HCT116 (cell line): ENCODE data around the gene FREM3. TPM values are rescaled to one million over a fixed set of nuclear protein-coding genes. Genes with fewer than 3 reads are reported as not detected.

Source experiments
- ATAC-seq: fragments of 200-7000 bp; cut with Tn5 transposase; 2 replicates; pipeline ENCODE4 v1.9.1; 2020; ENCODE audit warnings: mild to moderate bottlenecking, moderate library complexity
- BruUV-seq: library from RNA; stranded (reverse); fragments of 400-500 nt; replicated peaks from 2 replicates; lab custom pipeline; 2021; lab: Mats Ljungman, UMichigan
- CTCF ChIA-PET: fragments of 300-600 bp; sonication (Branson Sonifier 250); formaldehyde crosslinking; loops from one replicate; lab custom pipeline; 2021; ENCODE audit warnings: antibody characterized with exemption; lab: Charles Lee
- POLR2A ChIA-PET: fragments of 300-600, 350-600 bp; sonication (Branson Sonifier 250); formaldehyde crosslinking; loops from one replicate; lab custom pipeline; 2021; ENCODE audit warnings: antibody characterized with exemption; lab: Charles Lee
- RAD21 ChIA-PET, 2 experiments: fragments of 300-600 bp; sonication (Branson Sonifier 250); formaldehyde crosslinking; loops; one replicate each; lab custom pipeline; 2023; ENCODE audit warnings: low total read pairs in 2 of 2; ENCODE audit not compliant: uncharacterized antibody in 2 of 2, unreplicated experiment in 2 of 2, low non-redundant PET in 1 of 2; lab: Charles Lee
- DNase-seq: peaks from one replicate; pipeline ENCODE4 v3.0.0-alpha.2; 2010; ENCODE audit warnings: low read depth, low spot score
- H2AFZ ChIP-seq: fragments of 200-600 bp; shearing (Covaris generic), sonication (generic); 2 replicates; pipeline ENCODE4 v1.6.1; 2017; ENCODE audit warnings: low read depth, mixed run types, mixed read lengths, antibody characterized with exemption, low read length; ENCODE audit not compliant: poor library complexity, severe bottlenecking
- H3K27ac ChIP-seq: 2 replicates; pipeline ENCODE4 v1.5.1; 2012; ENCODE audit warnings: low read depth, low read length
- H3K27me3 ChIP-seq: fragments of 200-600 bp; sonication (generic); 2 replicates; pipeline ENCODE4 v1.6.1; 2016; ENCODE audit warnings: mixed run types, low read length, mixed read lengths; ENCODE audit not compliant: insufficient read depth
- H3K36me3 ChIP-seq, 2 experiments: fragments of 200-500 bp in 1 of 2; fragments of 200-600 bp in 1 of 2; sonication (Bioruptor generic) in 1 of 2; sonication (generic) in 1 of 2; 2 replicates each; pipeline versions ENCODE4 v1.5.1 to v1.6.1; 2014 to 2016; ENCODE audit warnings: low read length in 2 of 2, inconsistent platforms in 1 of 2, mixed read lengths in 1 of 2, mixed run types in 1 of 2; ENCODE audit not compliant: insufficient read depth in 2 of 2, control insufficient read depth in 1 of 2
- H3K4me1 ChIP-seq, 2 experiments: fragments of 200-600 bp in 1 of 2; sonication (generic) in 1 of 2; 2 replicates each; pipeline versions ENCODE4 v1.5.1 to v1.6.1; 2012 to 2017; ENCODE audit warnings: low read length in 2 of 2, inconsistent platforms in 1 of 2, mild to moderate bottlenecking in 1 of 2, mixed read lengths in 1 of 2, mixed run types in 1 of 2, moderate library complexity in 1 of 2; ENCODE audit not compliant: insufficient read depth in 2 of 2, control insufficient read depth in 1 of 2
- H3K4me2 ChIP-seq: fragments of 200-600 bp; sonication (generic); 2 replicates; pipeline ENCODE4 v1.6.1; 2017; ENCODE audit warnings: mixed run types, low read length, mixed read lengths
- H3K4me3 ChIP-seq, 2 experiments: fragments of 200-600 bp in 1 of 2; sonication (generic) in 1 of 2; replicated peaks in 1 of 2; 2 replicates each; pipeline ENCODE4 v1.5.1; 2011 to 2016; ENCODE audit warnings: low read length in 2 of 2, control low read depth in 1 of 2, low read depth in 1 of 2, mild to moderate bottlenecking in 1 of 2, mixed read lengths in 1 of 2, mixed run types in 1 of 2
- H3K79me2 ChIP-seq: fragments of 200-600 bp; sonication (generic); 2 replicates; pipeline ENCODE4 v1.6.1; 2017; ENCODE audit warnings: mild to moderate bottlenecking, mixed run types, low read length, moderate library complexity, mixed read lengths; ENCODE audit not compliant: insufficient read depth
- H3K9ac ChIP-seq: fragments of 200-600 bp; sonication (generic); 2 replicates; pipeline ENCODE4 v1.6.1; 2016; ENCODE audit warnings: low read length, mixed read lengths
- H3K9me2 ChIP-seq: fragments of 200-600 bp; sonication (generic), shearing (Covaris generic); 2 replicates; pipeline ENCODE4 v1.6.1; 2017; ENCODE audit warnings: mixed run types, mild to moderate bottlenecking, moderate library complexity; ENCODE audit not compliant: insufficient read depth
- H3K9me3 ChIP-seq, 2 experiments: fragments of 200-500 bp in 1 of 2; fragments of 200-600 bp in 1 of 2; sonication (Bioruptor generic) in 1 of 2; sonication (generic) in 1 of 2; 2 replicates each; pipeline ENCODE4 v1.6.1; 2014 to 2017; ENCODE audit warnings: low read length in 2 of 2, mixed read lengths in 2 of 2, inconsistent platforms in 1 of 2, low read depth in 1 of 2, mild to moderate bottlenecking in 1 of 2, mixed run types in 1 of 2, moderate library complexity in 1 of 2; ENCODE audit not compliant: control insufficient read depth in 1 of 2, insufficient read depth in 1 of 2
- H4K20me1 ChIP-seq: fragments of 200-600 bp; sonication (generic), shearing (Covaris generic); 2 replicates; pipeline ENCODE4 v1.6.1; 2017; ENCODE audit warnings: mixed run types, mild to moderate bottlenecking, moderate library complexity; ENCODE audit not compliant: insufficient read depth
- CBX3 ChIP-seq: IDR thresholded peaks from 2 replicates; pipeline ENCODE4 v1.6.1; 2012; ENCODE audit warnings: low read depth
- EGR1 ChIP-seq: IDR thresholded peaks from 2 replicates; pipeline ENCODE4 v1.6.1; 2012; ENCODE audit warnings: low read depth
- EZH2 ChIP-seq: fragments of 200-600 bp; sonication (generic); IDR thresholded peaks from 2 replicates; pipeline ENCODE4 v1.6.1; 2017; ENCODE audit warnings: antibody characterized with exemption, mixed run types
- EZH2phosphoT487 ChIP-seq: fragments of 200-600 bp; IDR thresholded peaks from 2 replicates; pipeline ENCODE4 v1.6.1; 2018; ENCODE audit warnings: antibody characterized with exemption, borderline replicate concordance
- POLR2A ChIP-seq: IDR thresholded peaks from 2 replicates; pipeline ENCODE4 v1.7.0; 2011; ENCODE audit warnings: borderline replicate concordance; ENCODE audit not compliant: insufficient read depth, insufficient read length; ENCODE audit errors: extremely low read depth
- RAD21 ChIP-seq: IDR thresholded peaks from 2 replicates; pipeline ENCODE4 v1.6.1; 2012; ENCODE audit warnings: low read depth, mild to moderate bottlenecking
- SIN3A ChIP-seq: IDR thresholded peaks from 2 replicates; pipeline ENCODE4 v1.6.1; 2012; ENCODE audit warnings: low read depth
- SRF ChIP-seq: IDR thresholded peaks from 2 replicates; pipeline ENCODE4 v1.6.1; 2012; ENCODE audit warnings: low read depth
- intact Hi-C: fragments of 100-400 bp; cut with micrococcal nuclease; formaldehyde crosslinking; loops from 2 replicates; pipeline ENCODE4 v1.10.0; 2022
- total RNA-seq: library from RNA; stranded (reverse); gene quantifications from one replicate; pipeline ENCODE4 v1.2.1, GENCODE V29; 2021; ENCODE audit not compliant: unreplicated experiment
- TF ChIP-seq, protein P1 (sequence below): IDR thresholded peaks from 2 replicates; pipeline ENCODE4 v1.6.1; 2012; ENCODE audit warnings: low read depth
- TF ChIP-seq, protein P2 (sequence below): IDR thresholded peaks from 2 replicates; pipeline ENCODE4 v1.6.1; 2011; ENCODE audit warnings: mild to moderate bottlenecking, low read length, moderate library complexity; ENCODE audit not compliant: insufficient replicate concordance; ENCODE audit errors: extremely low read depth
- TF ChIP-seq, protein P3 (sequence below): IDR thresholded peaks from 2 replicates; pipeline ENCODE4 v1.6.1; 2012

Gene FREM3
- total RNA-seq, 1 experiment from 2014 or later = not detected

DNA sequence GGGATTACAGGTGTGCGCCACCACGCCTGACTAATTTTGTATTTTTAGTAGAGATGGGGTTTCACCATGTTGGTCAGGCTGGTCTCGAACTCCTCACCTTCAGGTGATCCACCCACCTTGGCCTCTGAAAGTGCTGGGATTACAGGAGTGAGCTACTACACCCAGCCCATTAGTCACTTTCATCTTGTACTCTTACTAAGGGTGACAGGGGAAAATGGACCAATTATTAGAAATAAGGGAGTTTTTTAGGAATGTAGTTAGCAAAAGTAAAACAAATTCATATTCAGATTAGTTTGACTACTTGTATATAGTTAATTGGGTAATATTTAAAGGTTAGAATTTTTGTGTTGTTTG lies 160.8 kb downstream of the FREM3 start:
- BruUV-seq = no TSS peak
- Histone ChIP-seq H3K9me2 (no peaks in the 10 kb centered on the region), H3K27me3 (no peaks in the 10 kb centered on the region), H3K36me3 (peaks cover 61 to 63% of the 10 kb centered on the region in 2 experiments), H3K9ac (no peak overlapping the region), H3K27ac (no peak overlapping the region), H3K4me1 (no peaks in the 10 kb centered on the region), H3K79me2 (peaks cover 16% of the 10 kb centered on the region; the same call in 1 of the 2 replicates), H2AFZ (no peak overlapping the region), H3K4me2 (no peak overlapping the region), H3K9me3 (no peaks in the 10 kb centered on the region), H3K4me3 (no peak overlapping the region), H4K20me1 (no peaks in the 10 kb centered on the region)
- DNase-seq (no peak), ATAC-seq (no peak)
- RAD21 ChIA-PET = no interaction called here
- POLR2A ChIA-PET = no interaction called here
- TF ChIP-seq, protein P1, sequence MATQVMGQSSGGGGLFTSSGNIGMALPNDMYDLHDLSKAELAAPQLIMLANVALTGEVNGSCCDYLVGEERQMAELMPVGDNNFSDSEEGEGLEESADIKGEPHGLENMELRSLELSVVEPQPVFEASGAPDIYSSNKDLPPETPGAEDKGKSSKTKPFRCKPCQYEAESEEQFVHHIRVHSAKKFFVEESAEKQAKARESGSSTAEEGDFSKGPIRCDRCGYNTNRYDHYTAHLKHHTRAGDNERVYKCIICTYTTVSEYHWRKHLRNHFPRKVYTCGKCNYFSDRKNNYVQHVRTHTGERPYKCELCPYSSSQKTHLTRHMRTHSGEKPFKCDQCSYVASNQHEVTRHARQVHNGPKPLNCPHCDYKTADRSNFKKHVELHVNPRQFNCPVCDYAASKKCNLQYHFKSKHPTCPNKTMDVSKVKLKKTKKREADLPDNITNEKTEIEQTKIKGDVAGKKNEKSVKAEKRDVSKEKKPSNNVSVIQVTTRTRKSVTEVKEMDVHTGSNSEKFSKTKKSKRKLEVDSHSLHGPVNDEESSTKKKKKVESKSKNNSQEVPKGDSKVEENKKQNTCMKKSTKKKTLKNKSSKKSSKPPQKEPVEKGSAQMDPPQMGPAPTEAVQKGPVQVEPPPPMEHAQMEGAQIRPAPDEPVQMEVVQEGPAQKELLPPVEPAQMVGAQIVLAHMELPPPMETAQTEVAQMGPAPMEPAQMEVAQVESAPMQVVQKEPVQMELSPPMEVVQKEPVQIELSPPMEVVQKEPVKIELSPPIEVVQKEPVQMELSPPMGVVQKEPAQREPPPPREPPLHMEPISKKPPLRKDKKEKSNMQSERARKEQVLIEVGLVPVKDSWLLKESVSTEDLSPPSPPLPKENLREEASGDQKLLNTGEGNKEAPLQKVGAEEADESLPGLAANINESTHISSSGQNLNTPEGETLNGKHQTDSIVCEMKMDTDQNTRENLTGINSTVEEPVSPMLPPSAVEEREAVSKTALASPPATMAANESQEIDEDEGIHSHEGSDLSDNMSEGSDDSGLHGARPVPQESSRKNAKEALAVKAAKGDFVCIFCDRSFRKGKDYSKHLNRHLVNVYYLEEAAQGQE = no peak
- no peak for TF ChIP-seq EZH2phosphoT487
- no peak for TF ChIP-seq SRF
- no peak for TF ChIP-seq EGR1
- no peak for TF ChIP-seq RAD21
- TF ChIP-seq EZH2 = no peak
- no peak for TF ChIP-seq CBX3
- TF ChIP-seq, protein P2, sequence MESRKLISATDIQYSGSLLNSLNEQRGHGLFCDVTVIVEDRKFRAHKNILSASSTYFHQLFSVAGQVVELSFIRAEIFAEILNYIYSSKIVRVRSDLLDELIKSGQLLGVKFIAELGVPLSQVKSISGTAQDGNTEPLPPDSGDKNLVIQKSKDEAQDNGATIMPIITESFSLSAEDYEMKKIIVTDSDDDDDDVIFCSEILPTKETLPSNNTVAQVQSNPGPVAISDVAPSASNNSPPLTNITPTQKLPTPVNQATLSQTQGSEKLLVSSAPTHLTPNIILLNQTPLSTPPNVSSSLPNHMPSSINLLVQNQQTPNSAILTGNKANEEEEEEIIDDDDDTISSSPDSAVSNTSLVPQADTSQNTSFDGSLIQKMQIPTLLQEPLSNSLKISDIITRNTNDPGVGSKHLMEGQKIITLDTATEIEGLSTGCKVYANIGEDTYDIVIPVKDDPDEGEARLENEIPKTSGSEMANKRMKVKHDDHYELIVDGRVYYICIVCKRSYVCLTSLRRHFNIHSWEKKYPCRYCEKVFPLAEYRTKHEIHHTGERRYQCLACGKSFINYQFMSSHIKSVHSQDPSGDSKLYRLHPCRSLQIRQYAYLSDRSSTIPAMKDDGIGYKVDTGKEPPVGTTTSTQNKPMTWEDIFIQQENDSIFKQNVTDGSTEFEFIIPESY = no peak
- TF ChIP-seq POLR2A = no peak
- TF ChIP-seq, protein P3, sequence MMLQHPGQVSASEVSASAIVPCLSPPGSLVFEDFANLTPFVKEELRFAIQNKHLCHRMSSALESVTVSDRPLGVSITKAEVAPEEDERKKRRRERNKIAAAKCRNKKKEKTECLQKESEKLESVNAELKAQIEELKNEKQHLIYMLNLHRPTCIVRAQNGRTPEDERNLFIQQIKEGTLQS = no peak
- TF ChIP-seq SIN3A = no peak
- CTCF ChIA-PET = no interaction called here
- intact Hi-C loops = no loop called here
